GM18861 (cell line): ENCODE measurements around the gene SYCP2L.
"Not testable (repeated sequence)": the region's sequence is repeated elsewhere in the genome, so short reads cannot be mapped to it uniquely, and the experiment has no call there.

Experiments
- ATAC-seq: cut with Tn5 transposase; IDR thresholded peaks from one replicate; pipeline ENCODE4 v1.9.1; 2021; ENCODE audit not compliant: unreplicated experiment

SYCP2L gene

GRCh38 chr6:10954590-10955010 is 67.7 kb downstream of the SYCP2L start:
- no peak for ATAC-seq

DNA sequence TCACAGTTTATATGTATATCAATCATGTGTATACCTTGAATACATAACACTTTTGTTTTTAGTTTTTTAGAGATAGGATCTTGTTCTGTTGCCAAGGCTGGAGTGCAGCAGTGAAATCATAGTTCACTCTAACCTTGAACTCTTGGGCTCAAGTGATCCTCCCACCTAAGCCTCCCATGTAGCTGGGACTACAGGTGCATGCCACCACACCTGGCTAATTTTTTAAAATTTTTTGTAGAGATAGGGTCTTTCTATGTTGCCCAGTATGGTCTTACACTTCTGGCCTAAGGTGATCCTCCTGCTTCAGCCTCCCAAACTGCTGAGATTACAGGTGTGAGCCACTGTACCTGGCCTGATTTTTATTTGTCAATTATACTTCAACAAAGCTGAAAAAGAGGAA is 69.9 kb downstream of the SYCP2L start:
- no peak for ATAC-seq

- no peak for ATAC-seq
These were observed 70.6 kb downstream of the SYCP2L start for GRCh38 chr6:10957414-10957886.

GRCh38 chr6:10960171-10960570 is 73.3 kb downstream of the SYCP2L start:
- ATAC-seq, result no peak

DNA sequence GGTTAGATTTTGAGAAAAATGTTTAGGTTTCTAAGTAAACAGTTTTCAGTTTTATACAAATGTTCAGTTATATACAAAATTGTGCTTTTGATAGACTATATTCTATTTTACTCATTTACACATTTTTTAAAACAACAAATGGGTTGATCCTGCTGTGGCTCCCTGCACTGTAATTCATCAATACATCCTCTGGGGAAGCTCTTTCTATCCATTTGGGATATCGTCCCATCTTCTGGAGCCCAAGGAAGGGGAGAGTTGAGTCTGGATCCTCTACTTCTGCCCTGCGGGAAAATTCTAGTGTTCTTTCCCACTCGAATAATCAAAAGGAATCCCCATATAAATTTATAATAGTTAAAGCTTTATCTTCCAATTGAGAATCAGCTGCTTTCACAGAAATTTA is 75.0 kb downstream of the SYCP2L start:
- no peak for ATAC-seq

DNA sequence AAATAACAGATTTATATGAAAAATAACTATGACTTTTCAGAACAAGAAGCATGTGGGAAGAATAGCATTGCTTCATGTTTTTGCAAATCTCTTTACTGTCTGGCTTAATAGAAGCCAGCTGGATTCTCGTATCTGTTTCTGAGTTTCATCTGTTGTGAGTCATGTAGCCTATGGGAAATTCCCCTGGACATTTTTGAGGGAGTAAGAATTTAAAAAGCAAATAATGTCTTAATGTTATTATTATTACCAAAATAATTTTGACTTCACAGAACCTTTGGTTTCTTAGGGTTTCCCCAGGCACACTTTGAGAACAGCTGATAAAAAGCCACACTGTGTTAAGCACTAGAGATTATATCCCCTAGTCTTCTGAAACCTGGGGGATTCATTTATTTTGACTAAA is 75.8 kb downstream of the SYCP2L start:
- ATAC-seq, result no peak

- no peak for ATAC-seq
These were observed 76.3 kb downstream of the SYCP2L start for GRCh38 chr6:10963113-10963512.

- no peak for ATAC-seq
These were observed 77.8 kb downstream of the SYCP2L start for GRCh38 chr6:10964684-10965083.

DNA sequence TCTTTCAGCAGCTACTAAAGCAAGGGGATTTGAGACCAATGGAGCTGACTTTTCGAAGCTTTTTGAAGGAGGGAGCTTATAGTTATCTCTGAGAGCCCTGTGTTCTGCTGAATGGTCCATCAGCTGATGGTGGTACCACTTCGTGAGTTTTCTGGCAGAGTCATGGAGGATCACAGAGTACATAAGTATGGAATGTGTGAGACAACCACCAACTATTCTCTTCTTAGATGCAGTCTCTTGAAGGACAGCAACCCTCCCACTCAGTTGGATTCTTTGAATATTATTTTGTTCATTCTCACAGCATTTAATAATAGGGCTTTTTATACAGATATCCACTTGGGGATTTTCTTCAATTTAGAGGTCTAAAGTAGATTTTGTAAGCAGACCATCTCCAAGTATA is 81.9 kb downstream of the SYCP2L start:
- no peak for ATAC-seq

DNA sequence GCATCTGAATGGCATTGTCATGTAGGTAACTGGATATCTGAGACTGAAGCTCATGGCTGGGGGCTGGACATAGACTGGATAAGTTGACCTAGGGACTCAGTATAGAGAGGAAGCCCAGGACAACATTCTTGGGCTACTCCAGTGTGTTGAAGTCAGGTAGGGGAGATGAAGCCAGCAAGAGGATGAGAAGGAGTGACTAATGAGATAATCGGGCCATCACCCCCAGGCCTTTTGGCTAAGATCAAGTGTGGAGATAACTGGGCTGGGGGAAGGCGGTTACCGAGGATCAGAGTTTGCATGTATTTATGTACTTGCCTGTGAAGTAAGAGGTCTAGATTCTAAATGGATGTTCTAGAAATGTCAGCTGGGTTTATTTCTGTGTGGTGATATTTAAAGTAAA is 83.9 kb downstream of the SYCP2L start:
- ATAC-seq, result no peak

GRCh38 chr6:10972196-10972595 is 85.3 kb downstream of the SYCP2L start:
- no peak for ATAC-seq

DNA sequence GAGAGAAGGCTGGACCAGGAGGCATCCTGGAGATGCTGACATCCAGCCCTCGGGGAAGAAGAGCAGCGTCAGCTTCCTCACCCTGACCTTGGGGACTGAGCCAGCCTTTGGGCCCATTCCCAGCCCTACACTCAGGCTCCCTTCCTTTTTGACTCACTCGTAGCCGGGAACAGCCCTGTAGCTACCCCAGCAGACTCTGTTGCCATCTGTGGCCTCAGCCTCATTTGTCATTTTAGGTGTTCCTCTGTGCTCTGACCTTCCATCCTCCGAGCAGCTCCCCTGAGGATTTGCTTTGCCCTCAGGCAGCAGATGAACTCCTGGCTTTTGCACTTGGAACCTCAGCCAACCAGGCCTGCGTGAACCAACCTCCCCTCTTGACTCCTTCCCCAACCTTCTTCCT is 89.7 kb downstream of the SYCP2L start:
- no peak for ATAC-seq

DNA sequence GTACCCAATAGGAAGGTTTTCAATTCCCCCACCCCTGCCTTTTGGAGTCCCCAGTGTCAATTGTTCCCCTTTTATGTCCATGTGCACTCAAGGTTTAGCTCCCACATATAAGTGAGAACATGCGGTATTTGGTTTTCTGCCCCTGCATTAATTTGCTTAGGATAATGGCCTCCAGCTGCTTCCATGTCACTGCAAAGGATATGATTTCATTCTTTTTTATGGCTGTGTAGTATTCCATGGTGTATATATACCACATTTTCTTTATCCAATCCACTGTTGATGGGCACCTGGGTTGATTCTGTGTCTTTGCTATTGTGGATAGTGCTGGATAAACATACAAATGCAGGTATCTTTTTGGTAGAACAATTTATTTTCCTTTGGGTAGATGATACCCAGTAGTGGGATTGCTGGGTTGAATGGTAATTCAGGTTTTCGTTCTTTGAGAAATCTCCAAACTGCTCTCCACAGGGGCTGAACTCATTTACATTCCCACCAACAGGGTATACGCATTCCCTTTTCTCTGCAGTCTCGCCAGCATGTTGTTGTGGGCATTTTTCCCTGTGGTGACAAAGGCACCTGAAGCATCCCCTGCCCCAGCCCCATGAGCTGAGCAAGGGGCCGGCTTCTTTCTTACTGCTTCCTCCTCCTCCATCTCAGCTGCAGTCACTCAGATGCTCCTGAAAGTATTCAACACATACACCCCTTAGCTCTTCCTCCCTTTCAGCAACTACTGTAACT is 90.5 kb downstream of the SYCP2L start:
- ATAC-seq, result no peak

DNA sequence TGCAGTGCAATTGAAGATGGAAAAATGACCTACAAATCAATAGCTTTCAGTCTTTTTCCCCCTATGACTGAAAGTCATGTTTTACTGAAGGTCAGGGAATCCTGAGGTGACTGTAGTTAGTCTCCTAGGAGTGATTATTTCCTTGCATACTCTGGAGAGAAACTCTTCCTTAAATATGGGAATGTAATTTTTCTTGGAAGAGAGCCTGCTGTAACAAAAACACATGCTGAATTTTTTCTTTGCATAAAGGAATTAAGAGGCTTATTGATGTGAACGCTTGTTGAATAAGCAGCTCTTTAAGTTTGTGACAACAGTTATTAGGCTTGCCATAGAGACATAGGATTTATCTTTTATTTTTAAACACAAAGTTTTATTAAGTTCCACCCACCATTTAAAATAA is 92.8 kb downstream of the SYCP2L start:
- ATAC-seq, result no peak

- ATAC-seq, result no peak
These were observed 94.6 kb downstream of the SYCP2L start for GRCh38 chr6:10981409-10981808.

GRCh38 chr6:10984959-10985358 is 98.1 kb downstream of the SYCP2L start:
- ATAC-seq, result not testable (repeated sequence)

DNA sequence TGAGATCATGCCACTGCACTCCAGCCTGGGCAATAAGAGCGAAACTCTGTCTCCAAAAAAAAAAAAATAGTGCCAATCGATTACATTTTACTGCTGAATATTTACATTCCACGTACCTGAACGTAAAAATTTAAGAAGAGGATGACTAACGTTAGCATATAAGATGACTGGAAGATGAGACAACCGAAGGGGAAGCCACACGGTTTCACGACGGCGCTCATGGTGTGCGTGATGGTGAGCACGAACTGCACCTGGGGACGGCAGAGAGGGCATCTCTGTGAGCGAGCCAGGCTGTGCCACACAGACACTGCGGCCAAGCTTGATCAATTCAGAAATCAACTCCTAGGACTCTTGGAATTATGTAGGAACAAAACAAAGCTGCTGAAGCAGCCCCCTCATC is 102.7 kb downstream of the SYCP2L start:
- ATAC-seq, result no peak

DNA sequence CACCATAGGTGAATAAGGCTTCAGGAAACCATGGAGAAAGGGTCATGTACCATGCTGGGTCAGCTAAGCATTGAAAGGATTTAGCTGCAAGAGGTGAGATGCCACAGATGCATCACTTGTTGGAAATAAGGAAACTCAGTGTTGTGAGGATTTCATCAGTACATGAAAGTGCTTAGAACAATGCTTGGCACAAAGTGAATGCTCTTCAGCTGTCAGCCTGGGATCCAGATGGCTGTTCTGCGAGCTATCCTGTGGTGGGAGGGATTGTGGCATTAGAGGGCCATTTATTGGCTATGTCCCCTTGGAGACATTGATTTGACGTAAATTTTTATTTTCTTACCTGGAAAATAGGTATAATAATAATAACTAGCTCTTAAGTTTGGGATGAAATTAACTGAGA is 104.3 kb downstream of the SYCP2L start:
- ATAC-seq, result no peak

- ATAC-seq, result no peak
These were observed 107.0 kb downstream of the SYCP2L start for GRCh38 chr6:10993896-10994295.

DNA sequence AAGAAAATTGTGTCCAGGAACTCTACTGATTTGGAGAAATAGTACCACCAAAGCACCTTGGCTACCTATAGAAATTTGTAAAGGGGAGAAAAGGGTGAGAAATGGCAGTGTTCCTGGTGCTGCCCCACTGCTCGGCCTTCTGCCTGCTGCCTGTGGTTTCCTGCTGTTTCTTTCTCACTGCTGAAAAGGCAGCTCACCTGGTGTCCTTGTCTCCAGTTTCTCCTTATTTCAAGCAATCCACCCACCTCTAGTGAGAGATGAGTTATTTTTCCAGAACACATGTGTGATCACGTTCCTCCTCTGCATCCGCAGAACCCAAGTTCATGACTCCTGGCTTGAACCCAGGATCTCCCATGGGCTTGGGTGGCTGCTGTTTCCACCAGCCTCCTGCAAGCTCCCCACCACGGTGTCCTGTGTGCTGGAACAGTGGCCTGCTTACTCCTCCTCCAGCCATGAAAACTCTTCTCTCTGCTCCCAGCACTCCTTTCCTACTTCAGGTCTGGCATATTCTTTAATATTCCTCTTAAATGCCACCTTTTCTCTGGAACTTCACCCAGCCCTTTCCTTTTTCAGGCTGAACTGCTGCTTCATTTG is 108.4 kb downstream of the SYCP2L start:
- no peak for ATAC-seq

GRCh38 chr6:10999994-11000393 is 113.1 kb downstream of the SYCP2L start:
- no peak for ATAC-seq

DNA sequence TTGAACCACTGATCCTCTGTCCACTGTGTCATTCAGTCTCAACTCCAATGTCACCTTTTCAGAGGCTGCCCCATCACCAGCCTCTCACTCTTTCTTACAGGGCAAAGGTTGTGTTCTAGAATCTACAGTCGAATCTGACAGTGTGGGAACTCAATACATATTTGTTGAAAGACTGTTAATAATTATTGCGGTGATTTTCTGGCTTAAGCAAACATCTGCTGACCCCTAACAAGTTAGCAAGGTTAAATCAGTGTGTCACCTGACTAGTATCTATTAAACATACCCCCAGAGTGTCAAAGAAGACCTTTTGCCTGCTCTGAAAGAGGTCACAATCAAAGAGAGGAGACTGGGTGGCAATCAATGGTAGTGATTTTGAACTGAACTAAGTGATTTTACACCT is 115.3 kb downstream of the SYCP2L start:
- ATAC-seq, result no peak

GRCh38 chr6:11003297-11003696 is 116.4 kb downstream of the SYCP2L start:
- not testable (repeated sequence) for ATAC-seq
